UCSD-AML1 (cell line): ENCODE results near the gene TSPAN3.

ENCODE experiments used
- DNase-seq: peaks from one replicate; lab custom pipeline; 2025; ENCODE audit not compliant: unreplicated experiment; lab: John Stamatoyannopoulos, UW

Gene TSPAN3

GRCh38 chr15:77034695-77035489 lies 36.0 kb downstream of the TSPAN3 start:
- peak; percentile 45 for DNase-seq

GRCh38 chr15:77033729-77034671 lies 36.9 kb downstream of the TSPAN3 start:
- DNase-seq: no peak

- DNase-seq: no peak
These were observed 37.5 kb downstream of the TSPAN3 start for GRCh38 chr15:77033417-77033728.

- no peak for DNase-seq
These were observed 38.1 kb downstream of the TSPAN3 start for GRCh38 chr15:77032647-77033416.

- DNase-seq: no peak
These were observed 38.8 kb downstream of the TSPAN3 start for GRCh38 chr15:77032052-77032646.

DNA sequence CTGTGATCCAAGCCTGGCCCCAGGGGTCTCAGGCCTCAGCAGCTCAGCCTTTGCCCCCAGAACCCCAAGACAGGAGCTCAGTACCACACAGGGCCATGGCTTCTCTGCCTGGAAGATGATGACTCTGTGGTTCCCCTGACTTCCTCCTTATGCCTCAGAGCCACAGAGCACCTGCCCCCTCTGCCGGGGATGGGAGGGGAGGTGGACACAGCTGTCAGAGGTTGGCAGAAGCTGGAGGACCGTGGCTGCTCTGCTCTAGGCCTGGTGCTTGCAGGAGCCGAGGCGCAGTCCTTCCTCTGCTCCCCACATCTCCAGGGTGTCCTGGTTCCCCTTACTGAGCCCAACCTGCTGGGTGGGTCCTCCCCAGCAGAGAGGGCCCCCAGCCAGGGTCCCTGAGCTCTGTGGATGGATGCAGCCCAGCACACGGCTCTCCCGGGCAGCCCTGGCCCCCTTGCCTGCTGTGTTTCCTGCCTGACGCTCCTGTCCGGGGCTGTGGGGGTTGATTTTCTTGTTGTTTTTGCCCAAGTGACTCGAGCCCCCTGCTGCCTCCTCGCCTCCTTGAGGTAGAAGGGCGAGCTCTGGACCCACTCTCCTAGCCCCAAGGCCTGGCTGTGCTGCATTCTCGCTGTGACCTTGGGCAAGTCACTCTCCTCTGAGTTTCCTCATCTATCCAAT lies 39.4 kb downstream of the TSPAN3 start:
- no peak for DNase-seq

DNA sequence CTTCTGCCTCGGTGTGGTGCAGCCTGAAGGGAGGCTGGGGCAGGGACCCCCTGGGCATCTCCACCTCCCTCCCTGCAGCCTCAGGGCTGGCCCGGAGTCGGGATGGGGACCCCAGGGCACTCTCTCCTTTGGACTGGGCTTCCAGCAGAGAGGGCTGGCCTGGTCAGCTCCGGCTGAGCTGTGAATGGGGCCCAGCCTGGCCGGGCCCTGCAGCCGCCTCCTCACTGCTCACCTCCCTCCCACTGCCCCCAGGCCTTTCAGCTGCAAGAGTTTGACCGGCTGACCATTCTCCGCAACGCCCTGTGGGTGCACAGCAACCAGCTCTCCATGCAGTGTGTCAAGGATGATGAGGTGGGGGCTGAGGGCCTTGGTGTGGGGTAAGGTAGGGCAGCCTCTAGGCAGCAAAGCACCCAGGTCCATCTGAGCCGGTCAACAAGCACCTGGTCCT lies 40.0 kb downstream of the TSPAN3 start:
- DNase-seq: no peak

GRCh38 chr15:77030048-77030927 lies 40.6 kb downstream of the TSPAN3 start:
- no peak for DNase-seq

DNA sequence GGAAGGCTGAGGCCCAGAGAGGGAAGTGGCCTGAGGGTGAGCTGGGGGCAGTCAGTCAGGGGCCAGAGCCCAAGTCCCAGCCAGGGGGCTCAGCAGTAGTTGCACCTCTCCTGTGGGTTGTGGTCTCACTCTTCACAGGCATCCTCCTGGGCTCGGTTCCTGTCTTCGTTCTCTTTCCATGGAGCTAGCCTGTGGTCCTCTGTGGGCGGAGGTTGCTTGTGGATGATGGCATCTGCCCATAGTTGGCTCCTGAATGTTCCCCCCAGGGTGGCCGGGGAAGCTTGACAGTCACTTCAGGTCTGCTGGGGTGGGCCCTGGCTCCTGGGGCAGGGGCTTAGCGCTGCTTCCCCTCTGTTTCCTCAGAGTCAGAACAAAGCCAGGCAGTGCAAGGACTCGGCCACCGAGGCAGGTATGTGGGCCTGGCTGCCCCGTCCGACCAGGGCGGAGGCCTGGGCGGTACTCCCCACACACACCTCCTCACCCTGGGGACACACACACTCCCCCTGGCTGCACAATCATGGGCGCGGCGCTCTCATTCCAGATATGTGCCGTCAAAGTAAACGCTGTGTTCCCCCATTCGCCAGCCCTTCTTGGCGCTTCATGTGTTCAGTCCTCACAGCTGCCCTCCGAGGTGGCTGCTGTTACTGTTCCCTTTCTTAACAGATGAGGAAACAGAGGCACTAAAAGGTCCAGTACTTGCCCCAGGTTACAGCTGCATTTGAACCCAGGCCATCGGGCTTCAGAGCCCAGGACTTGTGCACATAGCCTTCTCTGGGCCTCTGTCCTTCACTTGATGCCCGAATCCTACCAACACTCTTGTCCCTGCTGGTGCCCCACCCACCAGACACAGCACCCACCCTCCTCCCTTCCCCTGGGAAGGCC lies 41.5 kb downstream of the TSPAN3 start:
- no peak for DNase-seq

DNA sequence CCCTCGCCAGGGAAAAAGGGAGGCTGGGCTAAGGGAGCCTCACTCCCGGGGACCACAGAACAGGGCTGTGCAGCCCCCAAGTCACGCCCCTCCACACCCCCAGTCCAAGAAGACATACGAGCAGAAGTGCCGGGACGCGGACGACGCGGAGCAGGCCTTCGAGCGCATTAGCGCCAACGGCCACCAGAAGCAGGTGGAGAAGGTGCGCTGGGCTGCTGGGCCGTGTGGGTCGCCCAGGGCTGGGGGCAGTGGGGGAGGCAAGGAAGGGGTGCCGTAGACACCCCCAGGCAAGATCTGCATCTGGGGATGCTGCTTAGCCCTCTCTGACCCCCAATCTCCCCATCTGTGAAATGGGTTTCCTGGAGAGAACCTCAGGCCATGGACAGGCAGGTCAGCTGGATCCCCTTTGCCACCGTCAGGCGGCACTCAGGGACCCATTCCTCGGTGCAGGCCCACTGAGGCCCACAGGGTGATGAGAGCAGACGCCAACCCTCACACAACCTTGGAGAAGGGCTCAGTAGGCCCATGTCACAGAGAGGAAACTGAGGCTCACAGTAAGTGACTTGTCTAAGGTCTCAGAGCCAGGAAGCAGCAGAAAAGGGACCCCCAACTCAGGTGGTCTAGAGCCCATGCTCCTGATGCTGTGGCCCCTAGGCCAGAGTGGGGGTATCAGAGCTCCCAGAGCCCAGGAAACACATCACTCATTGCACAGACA lies 42.3 kb downstream of the TSPAN3 start:
- no peak for DNase-seq

DNA sequence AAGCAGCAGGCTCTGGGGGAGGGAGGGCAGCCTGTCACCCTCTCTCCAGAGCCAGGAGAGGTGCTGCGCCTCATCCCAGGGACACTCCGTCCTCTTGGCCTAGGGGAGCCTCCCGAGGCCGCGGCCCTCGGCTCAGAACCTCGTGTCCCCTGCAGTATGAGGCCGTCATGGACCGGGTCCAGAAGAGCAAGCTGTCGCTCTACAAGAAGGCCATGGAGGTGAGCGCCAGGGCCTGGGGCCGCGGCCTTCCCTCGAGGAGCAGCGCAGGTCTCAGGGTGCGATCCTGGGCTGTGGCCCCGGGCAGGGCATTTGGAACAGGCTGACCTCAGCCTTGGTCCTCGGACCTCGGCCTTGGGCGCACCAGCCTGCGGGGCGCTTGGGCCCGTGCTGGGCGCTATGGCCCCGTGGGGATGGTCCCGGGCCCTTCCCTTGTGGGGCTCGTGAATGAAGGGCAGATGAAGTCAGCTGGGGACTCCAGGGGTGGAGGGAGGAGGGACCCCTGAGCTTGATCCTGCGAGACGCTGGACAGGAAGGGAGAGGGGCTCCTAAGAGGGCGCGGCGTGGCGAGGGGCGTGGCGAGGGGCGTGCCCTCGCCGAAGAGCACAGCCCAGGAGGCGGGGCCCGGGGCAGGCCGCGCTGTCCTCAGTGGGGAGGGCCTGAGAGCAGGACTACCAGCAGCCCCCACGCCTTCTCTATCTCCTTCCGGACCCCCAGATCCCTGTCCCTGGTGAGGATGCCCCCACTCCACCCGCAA lies 43.0 kb downstream of the TSPAN3 start:
- no peak for DNase-seq

DNA sequence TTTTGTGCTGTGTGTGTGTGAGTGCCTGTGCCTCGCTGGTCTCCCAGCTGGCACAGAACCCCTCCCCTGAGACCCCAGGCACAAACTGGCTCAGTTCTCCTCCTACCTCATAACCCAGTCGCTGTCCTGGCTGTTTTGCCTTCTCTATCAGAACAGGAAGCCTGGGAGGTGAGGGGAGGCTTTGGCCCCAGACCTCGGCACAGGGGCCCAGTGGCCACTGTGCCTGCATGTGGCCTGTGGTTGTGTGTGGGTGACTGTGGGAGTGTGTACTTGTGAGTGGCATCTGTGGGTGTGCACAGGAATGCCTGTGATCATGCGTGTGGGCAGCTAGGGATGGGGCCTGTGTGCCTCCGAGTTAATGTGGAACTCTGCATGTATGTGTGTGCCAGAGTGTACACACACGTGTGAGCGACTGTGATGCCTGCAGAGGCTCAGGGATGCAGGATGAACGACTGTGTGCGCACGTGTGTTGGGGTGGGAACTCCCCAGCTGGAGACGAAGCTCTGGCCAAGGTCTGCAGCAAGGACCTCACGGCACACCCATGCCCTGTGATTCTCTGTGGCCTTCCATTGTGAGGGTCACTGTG lies 43.7 kb downstream of the TSPAN3 start:
- no peak for DNase-seq

- no peak for DNase-seq
These were observed 44.3 kb downstream of the TSPAN3 start for GRCh38 chr15:77026501-77027110.

GRCh38 chr15:77025941-77026411 lies 44.9 kb downstream of the TSPAN3 start:
- DNase-seq: no peak

- no peak for DNase-seq
These were observed 45.6 kb downstream of the TSPAN3 start for GRCh38 chr15:77025083-77025901.
